DND-41 (cell line): ENCODE results near the gene KCNG4.

Experiments used
- ATAC-seq: fragments of 200-7000 bp; cut with Tn5 transposase; 3 replicates; pipeline ENCODE4 v1.9.1; 2021; ENCODE audit warnings: low read depth; ENCODE audit not compliant: insufficient read depth
- DNase-seq: peaks from one replicate; pipeline ENCODE4 v3.0.0-alpha.2; 2020
- H2AFZ ChIP-seq: 2 replicates; pipeline ENCODE4 v1.6.0; 2012; ENCODE audit warnings: low read depth, low read length
- H3K27ac ChIP-seq: 2 replicates; pipeline ENCODE4 v1.5.1; 2012; ENCODE audit warnings: low read length, inconsistent platforms
- H3K27me3 ChIP-seq: fragments of 200-600 bp; sonication (generic); 2 replicates; pipeline ENCODE4 v1.6.0; 2012; ENCODE audit warnings: low read length, mild to moderate bottlenecking, inconsistent platforms; ENCODE audit not compliant: insufficient read depth, poor library complexity
- H3K36me3 ChIP-seq: 2 replicates; pipeline ENCODE4 v1.5.1; 2012; ENCODE audit warnings: low read length, inconsistent platforms; ENCODE audit not compliant: insufficient read depth
- H3K4me1 ChIP-seq: 2 replicates; pipeline ENCODE4 v1.5.1; 2012; ENCODE audit warnings: mild to moderate bottlenecking, low read length; ENCODE audit not compliant: insufficient read depth
- H3K4me2 ChIP-seq: 2 replicates; pipeline ENCODE4 v1.6.0; 2012; ENCODE audit warnings: mild to moderate bottlenecking, moderate library complexity, low read length, inconsistent platforms; ENCODE audit not compliant: insufficient read depth
- H3K4me3 ChIP-seq, 2 experiments: fragments of 200-600 bp in 1 of 2; shearing (Covaris generic) in 1 of 2; 2 replicates each; pipeline ENCODE4 v1.5.1; 2012 to 2016; ENCODE audit warnings: inconsistent platforms in 2 of 2, low read length in 2 of 2, mild to moderate bottlenecking in 2 of 2, low read depth in 1 of 2, moderate library complexity in 1 of 2
- H3K79me2 ChIP-seq: 2 replicates; pipeline ENCODE4 v1.6.0; 2012; ENCODE audit warnings: low read length, inconsistent platforms; ENCODE audit not compliant: insufficient read depth
- H3K9ac ChIP-seq: 2 replicates; pipeline ENCODE4 v1.6.0; 2012; ENCODE audit warnings: low read depth, mild to moderate bottlenecking, inconsistent platforms, low read length, moderate library complexity
- H3K9me3 ChIP-seq: 2 replicates; pipeline ENCODE4 v1.5.1; 2012; ENCODE audit warnings: low read length, moderate library complexity, mild to moderate bottlenecking, inconsistent platforms; ENCODE audit not compliant: insufficient read depth, severe bottlenecking
- H4K20me1 ChIP-seq: 2 replicates; pipeline ENCODE4 v1.6.0; 2012; ENCODE audit warnings: low read length; ENCODE audit not compliant: insufficient read depth
- EZH2 ChIP-seq: IDR thresholded peaks from 3 replicates; pipeline ENCODE4 v1.6.1; 2012; ENCODE audit warnings: borderline replicate concordance, low read depth, mild to moderate bottlenecking, moderate library complexity, low read length, inconsistent platforms; ENCODE audit not compliant: severe bottlenecking
- TF ChIP-seq, protein P1 (sequence below): IDR thresholded peaks from 2 replicates; pipeline ENCODE4 v1.5.1; 2012; ENCODE audit warnings: borderline replicate concordance, low read length, moderate library complexity, mild to moderate bottlenecking; ENCODE audit not compliant: poor library complexity, severe bottlenecking; ENCODE audit errors: extremely low read depth

Gene KCNG4

GRCh38 chr16:84233748-84234147 lies 6.1 kb downstream of the KCNG4 start:
- H3K9me3 ChIP-seq: no peaks in the 10 kb centered on the region
- H3K4me2 ChIP-seq: no peak overlapping the region
- H3K36me3 ChIP-seq: no peaks in the 10 kb centered on the region
- H4K20me1 ChIP-seq: 0 out of 2 replicates have a peak, but pooled peaks cover 3% of the 10 kb centered on the region
- no peak for DNase-seq
- H3K27me3 ChIP-seq: peaks cover 8% of the 10 kb centered on the region
- TF ChIP-seq EZH2: no peak
- no peak overlapping the region for H3K9ac ChIP-seq
- no peak overlapping the region for H2AFZ ChIP-seq
- ATAC-seq: no peak
- no peak overlapping the region for H3K4me3 ChIP-seq
- no peaks in the 10 kb centered on the region for H3K4me1 ChIP-seq
- H3K27ac ChIP-seq: no peak overlapping the region
- no peaks in the 10 kb centered on the region for H3K79me2 ChIP-seq

- Histone ChIP-seq H2AFZ (no peak overlapping the region), H3K9me3 (no peaks in the 10 kb centered on the region), H3K4me2 (no peak overlapping the region), H3K9ac (no peak overlapping the region), H3K4me3 (no peak overlapping the region), H3K36me3 (no peaks in the 10 kb centered on the region), H4K20me1 (0 out of 2 replicates have a peak, but pooled peaks cover 3% of the 10 kb centered on the region), H3K27ac (no peak overlapping the region), H3K4me1 (no peaks in the 10 kb centered on the region), H3K79me2 (no peaks in the 10 kb centered on the region), H3K27me3 (peaks cover 4% of the 10 kb centered on the region)
- ATAC-seq (no peak), DNase-seq (no peak)
- TF ChIP-seq, protein P1, sequence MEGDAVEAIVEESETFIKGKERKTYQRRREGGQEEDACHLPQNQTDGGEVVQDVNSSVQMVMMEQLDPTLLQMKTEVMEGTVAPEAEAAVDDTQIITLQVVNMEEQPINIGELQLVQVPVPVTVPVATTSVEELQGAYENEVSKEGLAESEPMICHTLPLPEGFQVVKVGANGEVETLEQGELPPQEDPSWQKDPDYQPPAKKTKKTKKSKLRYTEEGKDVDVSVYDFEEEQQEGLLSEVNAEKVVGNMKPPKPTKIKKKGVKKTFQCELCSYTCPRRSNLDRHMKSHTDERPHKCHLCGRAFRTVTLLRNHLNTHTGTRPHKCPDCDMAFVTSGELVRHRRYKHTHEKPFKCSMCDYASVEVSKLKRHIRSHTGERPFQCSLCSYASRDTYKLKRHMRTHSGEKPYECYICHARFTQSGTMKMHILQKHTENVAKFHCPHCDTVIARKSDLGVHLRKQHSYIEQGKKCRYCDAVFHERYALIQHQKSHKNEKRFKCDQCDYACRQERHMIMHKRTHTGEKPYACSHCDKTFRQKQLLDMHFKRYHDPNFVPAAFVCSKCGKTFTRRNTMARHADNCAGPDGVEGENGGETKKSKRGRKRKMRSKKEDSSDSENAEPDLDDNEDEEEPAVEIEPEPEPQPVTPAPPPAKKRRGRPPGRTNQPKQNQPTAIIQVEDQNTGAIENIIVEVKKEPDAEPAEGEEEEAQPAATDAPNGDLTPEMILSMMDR: no peak
- TF ChIP-seq EZH2: no peak
These were observed 6.8 kb downstream of the KCNG4 start for GRCh38 chr16:84232969-84233368.

DNA sequence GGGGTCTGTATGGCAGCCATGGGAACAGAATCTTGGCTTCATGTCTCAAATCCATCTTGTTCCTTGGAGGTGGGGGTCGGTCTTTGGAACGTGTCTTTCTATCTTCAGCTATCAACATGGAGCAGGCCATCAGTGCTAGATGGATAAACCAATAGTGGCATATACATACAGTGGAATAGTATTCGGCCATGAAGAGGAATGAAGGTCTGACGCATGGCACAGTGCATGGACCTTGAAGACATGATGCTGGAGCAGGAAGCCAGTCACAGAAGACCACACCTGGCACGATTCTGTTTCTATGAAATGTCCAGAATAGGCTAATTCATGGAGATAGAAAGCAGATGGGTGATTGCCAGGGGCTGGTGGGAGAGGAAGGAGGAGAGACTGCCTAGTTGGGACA lies 7.8 kb downstream of the KCNG4 start:
- no peak overlapping the region for H3K27ac ChIP-seq
- no peaks in the 10 kb centered on the region for H3K36me3 ChIP-seq
- no peak overlapping the region for H2AFZ ChIP-seq
- H3K4me3 ChIP-seq: no peak overlapping the region
- DNase-seq (no peak), ATAC-seq (no peak)
- no peak for TF ChIP-seq EZH2
- TF ChIP-seq, protein P1: no peak
- H3K9me3 ChIP-seq: no peaks in the 10 kb centered on the region
- no peak overlapping the region for H3K4me2 ChIP-seq
- no peaks in the 10 kb centered on the region for H3K79me2 ChIP-seq
- H3K27me3 ChIP-seq: peaks cover 4% of the 10 kb centered on the region
- 0 out of 2 replicates have a peak, but pooled peaks cover 3% of the 10 kb centered on the region for H4K20me1 ChIP-seq
- no peaks in the 10 kb centered on the region for H3K4me1 ChIP-seq
- no peak overlapping the region for H3K9ac ChIP-seq

DNA sequence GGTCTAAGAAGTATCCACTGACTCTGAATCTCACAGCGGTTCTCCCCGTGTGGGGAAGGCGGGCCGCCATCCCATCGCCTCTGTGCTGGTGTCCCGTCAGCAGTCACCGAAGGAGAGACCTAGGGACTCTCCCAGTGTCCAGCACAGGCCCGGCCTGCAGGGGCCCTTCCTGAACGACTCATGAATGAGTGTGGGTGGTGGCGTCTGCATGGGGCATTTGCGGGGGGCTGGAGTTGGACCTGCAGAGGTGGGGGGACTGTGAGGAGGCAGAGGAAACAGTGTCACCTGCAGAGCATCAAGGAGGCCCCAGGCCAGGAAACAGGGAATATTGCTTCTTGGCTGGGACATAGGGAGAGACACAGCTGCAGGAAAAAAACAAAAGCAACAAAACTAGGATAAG lies 10.3 kb downstream of the KCNG4 start:
- H3K36me3 ChIP-seq: no peaks in the 10 kb centered on the region
- no peaks in the 10 kb centered on the region for H3K9me3 ChIP-seq
- H3K79me2 ChIP-seq: no peaks in the 10 kb centered on the region
- H3K27me3 ChIP-seq: peaks cover 6% of the 10 kb centered on the region
- no peak overlapping the region for H3K9ac ChIP-seq
- TF ChIP-seq, protein P1: no peak
- no peak for TF ChIP-seq EZH2
- no peak overlapping the region for H2AFZ ChIP-seq
- H3K27ac ChIP-seq: no peak overlapping the region
- H4K20me1 ChIP-seq: 0 out of 2 replicates have a peak, but pooled peaks cover 3% of the 10 kb centered on the region
- no peaks in the 10 kb centered on the region for H3K4me1 ChIP-seq
- no peak overlapping the region for H3K4me3 ChIP-seq
- no peak overlapping the region for H3K4me2 ChIP-seq
- ATAC-seq: no peak
- no peak for DNase-seq
